ENCODE measurements around the gene LMO1. TPM values are rescaled to one million over a fixed set of nuclear protein-coding genes. Genes with fewer than 3 reads are reported as not detected.

The LMO1 gene
- total and polyA plus RNA-seq, 10 of the 15 experiments (the other 5 are each of a cell fraction or from before 2014, with no cell fraction given): not detected

GRCh38 chr11:8207080-8208000 is 56.3 kb downstream of the LMO1 start (continued):
- TF ChIP-seq HDAC2 (IDR thresholded peaks at IDR 0.05) (no peak), SUZ12 (IDR thresholded peaks at IDR 0.05; ENCODE audit: unreplicated experiment) (no peak), FOS (IDR thresholded peaks at IDR 0.05; ENCODE audit: borderline replicate concordance, extremely low read depth, insufficient read length) (no peak)

GRCh38 chr11:8206251-8207079 is 57.2 kb downstream of the LMO1 start:
- peaks cover 3% of the 10 kb centered on the region; the same call in 1 of the 2 replicates for H3K4me1 ChIP-seq (ENCODE audit: control insufficient read depth, insufficient read depth, low read length)
- H3K9ac ChIP-seq (ENCODE audit: control insufficient read depth, insufficient read depth, low read length): no peak overlapping the region
- no peak overlapping the region for H3K27ac ChIP-seq (ENCODE audit: control insufficient read depth, insufficient read depth)
- WGBS (ENCODE audit: insufficient coverage, insufficient replicate concordance, low lambda C conversion rate, missing lambda C conversion rate): 29% methylated on average over 31 of the region's 31 CpGs
- TF ChIP-seq ZNF384 (IDR thresholded peaks at IDR 0.05; ENCODE audit: borderline replicate concordance, low read depth, low read length) (peak; percentile 46; the same call in 1 of the 2 replicates), IKZF2 (IDR thresholded peaks at IDR 0.05) (0 out of 4 replicates have a peak, but pooled peaks of 1 of the 2 experiments have one; percentile 11), BRCA1 (IDR thresholded peaks at IDR 0.05; ENCODE audit: low read depth, low read length) (no peak)
- ChIA-PET POLR2A (no interaction called here), CTCF (interaction anchor here (1.2 to 8.7 kb wide), 4 partner anchors 12 to 388 kb away, joined by 3 to 132 read pairs (median 4); partner anchors contain the start of gene STK33), SMC1A (ENCODE audit: uncharacterized antibody, unreplicated experiment) (interaction anchor here (0.7 to 3.6 kb wide), 4 partner anchors 10 to 37 kb away, joined by 3 to 28 read pairs (median 8); no protein-coding TSS in a partner anchor), RAD21 (ENCODE audit: unreplicated experiment) (interaction anchor here (0.6 to 3.0 kb wide), 4 partner anchors 11 to 361 kb away, joined by 3 to 33 read pairs (median 13); no protein-coding TSS in a partner anchor)
- no peak for ATAC-seq
- H3K4me3 ChIP-seq: no peak overlapping the region
- no peak for DNase-seq (ENCODE audit: low read depth, low spot score)
- H3K36me3 ChIP-seq (ENCODE audit: control insufficient read depth in 2 of 2, insufficient read depth in 2 of 2, low read length in 1 of 2): no peaks in the 10 kb centered on the region
- no peak overlapping the region for H3K4me2 ChIP-seq (ENCODE audit: control insufficient read depth, insufficient read depth)
- intact Hi-C loops (cut with micrococcal nuclease; ENCODE audit: unreplicated experiment) (loop anchor here (10.0 kb wide), 1 partner anchor 172 kb away; no protein-coding TSS in a partner anchor), in situ Hi-C loops (cut with MboI) (no loop called here)
- no peaks in the 10 kb centered on the region for H4K20me1 ChIP-seq (ENCODE audit: control insufficient read depth, insufficient read depth)
- no peak overlapping the region for H2AFZ ChIP-seq (ENCODE audit: control insufficient read depth, low read depth, low read length)
- H3K27me3 ChIP-seq (replicated peaks in 1 of 2; ENCODE audit: control insufficient read depth in 2 of 2, insufficient read depth in 2 of 2, low read length in 1 of 2): peaks cover 3% of the 10 kb centered on the region in 2 experiments; a peak in 3 of 4 replicates
- no peaks in the 10 kb centered on the region for H3K79me2 ChIP-seq (ENCODE audit: control insufficient read depth, insufficient read depth, low read length)
- no TSS peak for BruUV-seq (replicated peaks)
- FAIRE-seq: no peak
- H3K9me3 ChIP-seq (replicated peaks; ENCODE audit: control insufficient read depth, insufficient read depth, low read length): no peaks in the 10 kb centered on the region

Measured in GM12878 (cell line).